B cell (primary cell): ENCODE data around the gene PRRC2B. TPM values are rescaled to one million over a fixed set of nuclear protein-coding genes. Genes with fewer than 3 reads are reported as not detected.
A peak's percentile ranks its signal among the peaks of the same experiment; 100 is the strongest.

Source experiments
- ATAC-seq: fragments of 200-7000 bp; cut with Tn5 transposase; one replicate; pipeline ENCODE4 v1.10.0; 2021; ENCODE audit warnings: low read depth, mild to moderate bottlenecking, moderate number of reproducible peaks, moderate library complexity
- CTCF ChIA-PET: fragments of 350-600 bp; sonication (Branson Sonifier 250); formaldehyde crosslinking; loops from one replicate; lab custom pipeline; 2021; ENCODE audit warnings: antibody characterized with exemption, inconsistent platforms; lab: Charles Lee
- POLR2A ChIA-PET: fragments of 350-600 bp; sonication (Branson Sonifier 250); formaldehyde crosslinking; loops from one replicate; lab custom pipeline; 2021; ENCODE audit warnings: antibody characterized with exemption; lab: Charles Lee
- DNase-seq: peaks from one replicate; pipeline ENCODE4 v3.0.0; 2013
- H2AFZ ChIP-seq: 2 replicates; pipeline ENCODE4 v1.6.1; 2012; ENCODE audit warnings: mild to moderate bottlenecking, low read depth, low read length; ENCODE audit not compliant: insufficient read depth, poor library complexity, severe bottlenecking
- H3K27ac ChIP-seq, 2 donors: 1 replicate in 1 of 2; 2 replicates in 1 of 2; pipeline ENCODE4 v1.5.1; 2012 to 2013; ENCODE audit warnings: low read length in 2 of 2, mild to moderate bottlenecking in 2 of 2, moderate library complexity in 1 of 2
- H3K27me3 ChIP-seq, 4 experiments: fragments of 200-600 bp in 1 of 4; sonication (generic) in 1 of 4; replicated peaks in 1 of 4; 1 replicate in 2 of 4; 2 replicates in 2 of 4; pipeline versions ENCODE4 v1.6.1 to v1.7.0; 2013 to 2016; ENCODE audit warnings: low read length in 3 of 4, mild to moderate bottlenecking in 2 of 4, mixed read lengths in 1 of 4, moderate library complexity in 1 of 4; ENCODE audit not compliant: insufficient read depth in 4 of 4, control insufficient read depth in 3 of 4; ENCODE audit errors: control extremely low read depth in 1 of 4
- H3K36me3 ChIP-seq, 2 experiments: replicated peaks in 1 of 2; 1 replicate in 1 of 2; 2 replicates in 1 of 2; pipeline versions ENCODE4 v1.6.1 to v1.7.1; 2013; ENCODE audit warnings: low read length in 1 of 2; ENCODE audit not compliant: insufficient read depth in 2 of 2, control insufficient read depth in 1 of 2; ENCODE audit errors: control extremely low read depth in 1 of 2, extremely low read depth in 1 of 2
- H3K4me1 ChIP-seq, 2 donors: fragments of 200-600 bp in 1 of 2; sonication (generic) in 1 of 2; 1 replicate in 1 of 2; 2 replicates in 1 of 2; pipeline versions ENCODE4 v1.5.1 to v1.6.1; 2013 to 2017; ENCODE audit warnings: low read length in 2 of 2; ENCODE audit not compliant: control insufficient read depth in 2 of 2, insufficient read depth in 2 of 2
- H3K4me2 ChIP-seq: replicated peaks from 2 replicates; pipeline ENCODE3; 2012; ENCODE audit warnings: mild to moderate bottlenecking, low read depth, low read length; ENCODE audit not compliant: poor library complexity, severe bottlenecking
- H3K4me3 ChIP-seq, 5 experiments: fragments of 200-600 bp in 1 of 5; sonication (generic) in 1 of 5; 1 replicate in 3 of 5; 2 replicates in 2 of 5; pipeline versions ENCODE4 v1.5.1 to v1.7.0; 2011 to 2016; ENCODE audit warnings: low read length in 4 of 5, mild to moderate bottlenecking in 4 of 5, low read depth in 2 of 5, control low read depth in 1 of 5, moderate library complexity in 1 of 5; ENCODE audit not compliant: insufficient read depth in 1 of 5; ENCODE audit errors: control extremely low read depth in 1 of 5, extremely low read depth in 1 of 5
- H3K79me2 ChIP-seq: fragments of 200-600 bp; sonication (generic); one replicate; pipeline ENCODE4 v1.6.0; 2016; ENCODE audit warnings: low read length; ENCODE audit not compliant: control insufficient read depth, insufficient read depth
- H3K9ac ChIP-seq: fragments of 200-600 bp; sonication (generic); 2 replicates; pipeline ENCODE4 v1.6.1; 2017; ENCODE audit warnings: mild to moderate bottlenecking, low read length, moderate library complexity
- H3K9me3 ChIP-seq, 3 donors: one replicate each; pipeline versions ENCODE4 v1.6.1 to v1.7.1; 2013; ENCODE audit warnings: low read length in 2 of 3; ENCODE audit not compliant: control insufficient read depth in 2 of 3, insufficient read depth in 1 of 3; ENCODE audit errors: control extremely low read depth in 1 of 3
- H4K20me1 ChIP-seq: 2 replicates; pipeline ENCODE4 v1.6.0; 2012; ENCODE audit warnings: mild to moderate bottlenecking, low read length; ENCODE audit not compliant: insufficient read depth, control insufficient read depth, poor library complexity, severe bottlenecking
- H3K27ac Mint-ChIP-seq: one replicate; pipeline ENCODE4 v1.8.0; 2021; ENCODE audit warnings: mixed read lengths
- H3K27me3 Mint-ChIP-seq: one replicate; pipeline ENCODE4 v1.8.0; 2021; ENCODE audit warnings: mixed read lengths
- H3K4me1 Mint-ChIP-seq: one replicate; pipeline ENCODE4 v1.8.0; 2021; ENCODE audit warnings: mixed read lengths
- H3K4me3 Mint-ChIP-seq: one replicate; pipeline ENCODE4 v1.8.0; 2021; ENCODE audit warnings: mixed read lengths
- H3K9me3 Mint-ChIP-seq: one replicate; pipeline ENCODE4 v1.8.0; 2022; ENCODE audit warnings: mixed read lengths; ENCODE audit not compliant: insufficient read depth
- CTCF ChIP-seq: fragments of 200-600 bp; IDR thresholded peaks from one replicate; pipeline ENCODE4 v1.8.0; 2022; ENCODE audit warnings: antibody characterized with exemption, mild to moderate bottlenecking
- EZH2 ChIP-seq: IDR thresholded peaks from 2 replicates; pipeline ENCODE4 v1.6.1; 2012; ENCODE audit warnings: borderline replicate concordance, low read depth, mild to moderate bottlenecking, moderate library complexity, low read length; ENCODE audit not compliant: insufficient read depth, poor library complexity, severe bottlenecking
- WGBS: methylation state at CpG from one replicate; pipeline ENCODE4 v1.1.5; 2013; ENCODE audit warnings: missing lambda C conversion rate; ENCODE audit not compliant: insufficient coverage; 5-methylcytosine and 5-hydroxymethylcytosine counted together
- intact Hi-C: fragments of 100-400 bp; cut with micrococcal nuclease; formaldehyde crosslinking; loops from one replicate; pipeline ENCODE4 v1.10.0; 2022
- polyA plus RNA-seq: library from polyadenylated mRNA; depleted of rRNA; stranded (reverse); fragments of >200 nt; gene quantifications from 2 replicates; pipeline ENCODE4 v1.2.3, GENCODE V29; 2012
- total RNA-seq, 2 donors: library from RNA; stranded (reverse); fragments of 120-200 nt in 1 of 2; gene quantifications; 1 replicate in 1 of 2; 2 replicates in 1 of 2; pipeline versions ENCODE4 v1.2.3 to v1.2.4, GENCODE V29; 2013 to 2022

The PRRC2B gene
- total and polyA plus RNA-seq, 2 donors (not counting 1 experiment from before 2014, with no cell fraction given): 63.9 to 268 TPM

DNA sequence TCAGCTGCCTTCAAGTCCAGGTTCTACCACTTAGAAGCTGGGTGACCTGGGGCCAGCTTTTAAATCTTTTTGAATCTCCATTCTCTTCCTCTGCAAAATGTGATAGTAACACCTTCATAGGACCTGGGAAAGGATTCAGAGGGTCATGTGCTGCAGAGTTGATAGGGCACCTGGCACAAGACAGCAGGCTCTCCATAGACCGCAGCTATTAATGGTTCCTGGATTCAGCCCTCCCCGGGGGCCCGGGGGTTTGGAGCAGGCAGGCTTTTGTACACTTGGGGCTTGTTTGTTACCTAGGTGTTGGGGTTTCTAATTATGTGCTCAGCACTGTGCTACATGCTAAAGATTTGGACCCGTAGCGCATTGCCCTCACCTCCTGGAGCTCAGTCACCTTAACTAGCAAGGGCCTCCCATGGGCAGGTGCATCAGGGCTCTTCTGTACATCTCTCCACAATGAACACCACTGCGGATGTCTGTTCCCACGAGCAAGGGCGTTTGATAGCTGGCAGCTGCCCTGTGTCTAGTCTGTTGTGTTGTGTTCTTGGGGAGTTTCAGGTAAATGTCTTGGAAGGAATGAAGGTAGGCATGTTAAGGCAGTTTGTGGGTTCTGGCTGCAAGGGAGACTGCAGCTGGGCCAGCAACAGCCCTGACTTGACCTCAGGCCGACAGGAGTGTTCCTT, 12.1 kb downstream of the PRRC2B start:
- ATAC-seq: no peak
- H3K9me3 ChIP-seq: no peaks in the 10 kb centered on the region
- peaks cover 73 to 81% of the 10 kb centered on the region in 2 donors for H3K4me1 ChIP-seq
- ChIA-PET POLR2A (interaction anchor here (0.6 to 0.9 kb wide), 2 partner anchors 14 to 23 kb away, joined by 3 to 6 read pairs; no protein-coding TSS in a partner anchor), CTCF (interaction anchor here (0.8 kb wide), 1 partner anchor 55 kb away, joined by 3 read pairs; no protein-coding TSS in a partner anchor)
- intact Hi-C loops: loop anchor here (5.0 kb wide), 1 partner anchor 34 kb away; no protein-coding TSS in a partner anchor
- TF ChIP-seq CTCF (no peak), EZH2 (no peak)
- DNase-seq: no peak
- WGBS: 65% methylated on average over 3 of the region's 9 CpGs
- peak overlapping the region in 1 of 2 donors; percentile 60 for H3K27ac ChIP-seq
- peak overlapping the region; percentile 39 for H3K4me2 ChIP-seq
- no peak overlapping the region for H3K4me3 ChIP-seq
- H2AFZ ChIP-seq: no peak overlapping the region
- Mint-ChIP-seq H3K27ac (peak overlapping the region; percentile 27), H3K9me3 (no peaks in the 10 kb centered on the region), H3K4me1 (peaks cover 86% of the 10 kb centered on the region), H3K4me3 (peak overlapping the region; percentile 66), H3K27me3 (no peaks in the 10 kb centered on the region)
- peaks cover 100% of the 10 kb centered on the region for H3K79me2 ChIP-seq
- peaks cover 99% of the 10 kb centered on the region for H4K20me1 ChIP-seq
- no peaks in the 10 kb centered on the region for H3K27me3 ChIP-seq
- peaks cover 0 to 17% of the 10 kb centered on the region in 2 experiments for H3K36me3 ChIP-seq
- no peak overlapping the region for H3K9ac ChIP-seq
